Liver (tissue), 9 donors: ENCODE results near the gene AGBL4. TPM values are rescaled to one million over a fixed set of nuclear protein-coding genes. Genes with fewer than 3 reads are reported as not detected.

ENCODE experiments used
- DNase-seq: peaks from one replicate; pipeline ENCODE4 v3.0.0-alpha.2; 2017; ENCODE audit warnings: low spot score
- H3K27ac ChIP-seq, 2 donors: one replicate each; pipeline ENCODE4 v1.7.0; 2013; ENCODE audit warnings: inconsistent platforms in 2 of 2, low read length in 2 of 2, control low read depth in 1 of 2, low read depth in 1 of 2, mild to moderate bottlenecking in 1 of 2
- H3K27me3 ChIP-seq, 4 donors: one replicate each; pipeline versions ENCODE4 v1.6.1 to v1.7.0; 2013; ENCODE audit warnings: low read length in 3 of 4, inconsistent platforms in 1 of 4, mild to moderate bottlenecking in 1 of 4, moderate library complexity in 1 of 4; ENCODE audit not compliant: control insufficient read depth in 4 of 4, insufficient read depth in 4 of 4
- H3K36me3 ChIP-seq, 4 donors: one replicate each; pipeline versions ENCODE4 v1.6.1 to v1.7.0; 2013; ENCODE audit warnings: low read length in 3 of 4, mild to moderate bottlenecking in 3 of 4, low read depth in 1 of 4, moderate library complexity in 1 of 4; ENCODE audit not compliant: control insufficient read depth in 4 of 4, insufficient read depth in 3 of 4
- H3K4me1 ChIP-seq, 4 donors: one replicate each; pipeline versions ENCODE4 v1.6.1 to v1.7.0; 2013; ENCODE audit warnings: low read length in 3 of 4, mild to moderate bottlenecking in 3 of 4, moderate library complexity in 1 of 4; ENCODE audit not compliant: control insufficient read depth in 4 of 4, insufficient read depth in 4 of 4
- H3K4me3 ChIP-seq, 3 donors: one replicate each; pipeline versions ENCODE4 v1.6.1 to v1.7.0; 2013; ENCODE audit warnings: low read length in 3 of 3, control low read depth in 1 of 3, low read depth in 1 of 3, mild to moderate bottlenecking in 1 of 3
- H3K9ac ChIP-seq, 2 donors: one replicate each; pipeline ENCODE4 v1.7.0; 2013; ENCODE audit warnings: low read length in 2 of 2, mild to moderate bottlenecking in 2 of 2, moderate library complexity in 2 of 2, control low read depth in 1 of 2, low read depth in 1 of 2
- H3K9me3 ChIP-seq, 4 donors: one replicate each; pipeline versions ENCODE4 v1.6.1 to v1.7.0; 2013; ENCODE audit warnings: low read length in 3 of 4; ENCODE audit not compliant: control insufficient read depth in 4 of 4
- EGR1 ChIP-seq, 2 donors: IDR thresholded peaks; 2 replicates each; pipeline ENCODE4 v1.6.1; 2016 to 2018; ENCODE audit warnings: antibody characterized with exemption in 2 of 2, low read depth in 2 of 2
- FOXA1 ChIP-seq: IDR thresholded peaks from 2 replicates; pipeline ENCODE4 v1.6.1; 2016; ENCODE audit warnings: antibody characterized with exemption
- FOXA2 ChIP-seq: IDR thresholded peaks from 2 replicates; pipeline ENCODE4 v1.6.1; 2016; ENCODE audit warnings: antibody characterized with exemption
- GABPA ChIP-seq, 2 donors: IDR thresholded peaks in 1 of 2; conservative IDR thresholded peaks in 1 of 2; 2 replicates each; pipeline ENCODE4 v1.6.1; 2016; ENCODE audit warnings: antibody characterized with exemption in 2 of 2, mild to moderate bottlenecking in 1 of 2, moderate library complexity in 1 of 2
- HNF4A ChIP-seq, 2 donors: conservative IDR thresholded peaks; 2 replicates each; pipeline ENCODE4 v1.6.1; 2016; ENCODE audit warnings: antibody characterized with exemption in 2 of 2, mild to moderate bottlenecking in 2 of 2
- HNF4G ChIP-seq: IDR thresholded peaks from 2 replicates; pipeline ENCODE4 v1.6.1; 2016; ENCODE audit warnings: antibody characterized with exemption
- JUND ChIP-seq, 2 donors: IDR thresholded peaks; 2 replicates each; pipeline ENCODE4 v1.6.1; 2016; ENCODE audit warnings: antibody characterized with exemption in 2 of 2
- MAX ChIP-seq: IDR thresholded peaks from 2 replicates; pipeline ENCODE4 v1.6.1; 2016; ENCODE audit warnings: antibody characterized with exemption
- NR2F2 ChIP-seq: IDR thresholded peaks from 2 replicates; pipeline ENCODE4 v1.6.1; 2016; ENCODE audit warnings: antibody characterized with exemption
- RAD21 ChIP-seq, 2 donors: IDR thresholded peaks; 2 replicates each; pipeline ENCODE4 v1.6.1; 2016; ENCODE audit warnings: antibody characterized with exemption in 2 of 2, mild to moderate bottlenecking in 2 of 2
- RXRA ChIP-seq, 2 donors: IDR thresholded peaks; 2 replicates each; pipeline ENCODE4 v1.6.1; 2017 to 2018; ENCODE audit warnings: antibody characterized with exemption in 2 of 2, mild to moderate bottlenecking in 1 of 2
- SP1 ChIP-seq: IDR thresholded peaks from 2 replicates; pipeline ENCODE4 v1.6.1; 2018; ENCODE audit warnings: antibody characterized with exemption, mild to moderate bottlenecking
- TAF1 ChIP-seq: conservative IDR thresholded peaks from 2 replicates; pipeline ENCODE4 v1.6.1; 2016; ENCODE audit warnings: antibody characterized with exemption, mild to moderate bottlenecking
- YY1 ChIP-seq: IDR thresholded peaks from 2 replicates; pipeline ENCODE4 v1.6.1; 2016; ENCODE audit warnings: antibody characterized with exemption, mild to moderate bottlenecking
- WGBS: extraction: QIAGEN DNeasy Blood & Tissue Kit; methylation state at CpG from one replicate; pipeline ENCODE4 v1.1.7; 2013; 5-methylcytosine and 5-hydroxymethylcytosine counted together
- polyA plus RNA-seq, 2 donors: library from polyadenylated mRNA; stranded (reverse) in 1 of 2; unstranded in 1 of 2; fragments of 200-250 nt in 1 of 2; fragments of >200 nt in 1 of 2; fragmentation: Nextera tagmentation in 1 of 2; extraction: Ambion mirVana in 1 of 2; gene quantifications; one replicate each; pipeline versions ENCODE4 v1.2.1 to v1.2.3, GENCODE V29; 2013 to 2015
- total RNA-seq, 2 donors: library from RNA; depleted of rRNA; stranded (reverse); fragments of >200 nt; gene quantifications; one replicate each; pipeline ENCODE4 v1.2.3, GENCODE V29; 2014
- TF ChIP-seq, protein P1 (sequence below): IDR thresholded peaks from 2 replicates; pipeline ENCODE4 v1.6.1; 2016; ENCODE audit warnings: antibody characterized with exemption
- TF ChIP-seq, protein P2 (sequence below): IDR thresholded peaks from 2 replicates; pipeline ENCODE4 v1.6.1; 2016; ENCODE audit warnings: antibody characterized with exemption, mild to moderate bottlenecking
- TF ChIP-seq, protein P3 (sequence below): IDR thresholded peaks from 2 replicates; pipeline ENCODE4 v1.6.1; 2016; ENCODE audit warnings: antibody characterized with exemption
- TF ChIP-seq, protein P4 (sequence below): fragments of 150-350 bp; IDR thresholded peaks from 2 replicates; pipeline ENCODE4 v1.5.1; 2017; ENCODE audit warnings: improper control_type of control experiment, low read depth, low read length; ENCODE audit not compliant: missing input control
- donor health status: healthy.
- donor health status: healthy.
- donor health status: healthy.
- donor health status: healthy.
- donor health status: healthy.

The AGBL4 gene
- total and polyA plus RNA-seq, 4 donors, result 0.75 to 0.76 TPM; not detected in 2

- no peak for TF ChIP-seq MAX
- no peak for TF ChIP-seq RXRA (IDR thresholded peaks at IDR 0.05)
Measured at GRCh38 chr1:49364676-49365075, 659.1 kb downstream of the AGBL4 start (continued).

GRCh38 chr1:49363628-49364027 is 660.1 kb downstream of the AGBL4 start:
- TF ChIP-seq MAX, result no peak
- no peak for TF ChIP-seq EGR1 (IDR thresholded peaks at IDR 0.05; ENCODE audit: low read depth in 2 of 2)
- TF ChIP-seq, protein P1, sequence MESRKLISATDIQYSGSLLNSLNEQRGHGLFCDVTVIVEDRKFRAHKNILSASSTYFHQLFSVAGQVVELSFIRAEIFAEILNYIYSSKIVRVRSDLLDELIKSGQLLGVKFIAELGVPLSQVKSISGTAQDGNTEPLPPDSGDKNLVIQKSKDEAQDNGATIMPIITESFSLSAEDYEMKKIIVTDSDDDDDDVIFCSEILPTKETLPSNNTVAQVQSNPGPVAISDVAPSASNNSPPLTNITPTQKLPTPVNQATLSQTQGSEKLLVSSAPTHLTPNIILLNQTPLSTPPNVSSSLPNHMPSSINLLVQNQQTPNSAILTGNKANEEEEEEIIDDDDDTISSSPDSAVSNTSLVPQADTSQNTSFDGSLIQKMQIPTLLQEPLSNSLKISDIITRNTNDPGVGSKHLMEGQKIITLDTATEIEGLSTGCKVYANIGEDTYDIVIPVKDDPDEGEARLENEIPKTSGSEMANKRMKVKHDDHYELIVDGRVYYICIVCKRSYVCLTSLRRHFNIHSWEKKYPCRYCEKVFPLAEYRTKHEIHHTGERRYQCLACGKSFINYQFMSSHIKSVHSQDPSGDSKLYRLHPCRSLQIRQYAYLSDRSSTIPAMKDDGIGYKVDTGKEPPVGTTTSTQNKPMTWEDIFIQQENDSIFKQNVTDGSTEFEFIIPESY, result no peak
- TF ChIP-seq, protein P2, sequence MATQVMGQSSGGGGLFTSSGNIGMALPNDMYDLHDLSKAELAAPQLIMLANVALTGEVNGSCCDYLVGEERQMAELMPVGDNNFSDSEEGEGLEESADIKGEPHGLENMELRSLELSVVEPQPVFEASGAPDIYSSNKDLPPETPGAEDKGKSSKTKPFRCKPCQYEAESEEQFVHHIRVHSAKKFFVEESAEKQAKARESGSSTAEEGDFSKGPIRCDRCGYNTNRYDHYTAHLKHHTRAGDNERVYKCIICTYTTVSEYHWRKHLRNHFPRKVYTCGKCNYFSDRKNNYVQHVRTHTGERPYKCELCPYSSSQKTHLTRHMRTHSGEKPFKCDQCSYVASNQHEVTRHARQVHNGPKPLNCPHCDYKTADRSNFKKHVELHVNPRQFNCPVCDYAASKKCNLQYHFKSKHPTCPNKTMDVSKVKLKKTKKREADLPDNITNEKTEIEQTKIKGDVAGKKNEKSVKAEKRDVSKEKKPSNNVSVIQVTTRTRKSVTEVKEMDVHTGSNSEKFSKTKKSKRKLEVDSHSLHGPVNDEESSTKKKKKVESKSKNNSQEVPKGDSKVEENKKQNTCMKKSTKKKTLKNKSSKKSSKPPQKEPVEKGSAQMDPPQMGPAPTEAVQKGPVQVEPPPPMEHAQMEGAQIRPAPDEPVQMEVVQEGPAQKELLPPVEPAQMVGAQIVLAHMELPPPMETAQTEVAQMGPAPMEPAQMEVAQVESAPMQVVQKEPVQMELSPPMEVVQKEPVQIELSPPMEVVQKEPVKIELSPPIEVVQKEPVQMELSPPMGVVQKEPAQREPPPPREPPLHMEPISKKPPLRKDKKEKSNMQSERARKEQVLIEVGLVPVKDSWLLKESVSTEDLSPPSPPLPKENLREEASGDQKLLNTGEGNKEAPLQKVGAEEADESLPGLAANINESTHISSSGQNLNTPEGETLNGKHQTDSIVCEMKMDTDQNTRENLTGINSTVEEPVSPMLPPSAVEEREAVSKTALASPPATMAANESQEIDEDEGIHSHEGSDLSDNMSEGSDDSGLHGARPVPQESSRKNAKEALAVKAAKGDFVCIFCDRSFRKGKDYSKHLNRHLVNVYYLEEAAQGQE, result no peak
- no peak for TF ChIP-seq TAF1
- no peak for TF ChIP-seq HNF4G
- TF ChIP-seq, protein P3, sequence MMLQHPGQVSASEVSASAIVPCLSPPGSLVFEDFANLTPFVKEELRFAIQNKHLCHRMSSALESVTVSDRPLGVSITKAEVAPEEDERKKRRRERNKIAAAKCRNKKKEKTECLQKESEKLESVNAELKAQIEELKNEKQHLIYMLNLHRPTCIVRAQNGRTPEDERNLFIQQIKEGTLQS, result no peak
- no peak for TF ChIP-seq YY1
- TF ChIP-seq, protein P4, sequence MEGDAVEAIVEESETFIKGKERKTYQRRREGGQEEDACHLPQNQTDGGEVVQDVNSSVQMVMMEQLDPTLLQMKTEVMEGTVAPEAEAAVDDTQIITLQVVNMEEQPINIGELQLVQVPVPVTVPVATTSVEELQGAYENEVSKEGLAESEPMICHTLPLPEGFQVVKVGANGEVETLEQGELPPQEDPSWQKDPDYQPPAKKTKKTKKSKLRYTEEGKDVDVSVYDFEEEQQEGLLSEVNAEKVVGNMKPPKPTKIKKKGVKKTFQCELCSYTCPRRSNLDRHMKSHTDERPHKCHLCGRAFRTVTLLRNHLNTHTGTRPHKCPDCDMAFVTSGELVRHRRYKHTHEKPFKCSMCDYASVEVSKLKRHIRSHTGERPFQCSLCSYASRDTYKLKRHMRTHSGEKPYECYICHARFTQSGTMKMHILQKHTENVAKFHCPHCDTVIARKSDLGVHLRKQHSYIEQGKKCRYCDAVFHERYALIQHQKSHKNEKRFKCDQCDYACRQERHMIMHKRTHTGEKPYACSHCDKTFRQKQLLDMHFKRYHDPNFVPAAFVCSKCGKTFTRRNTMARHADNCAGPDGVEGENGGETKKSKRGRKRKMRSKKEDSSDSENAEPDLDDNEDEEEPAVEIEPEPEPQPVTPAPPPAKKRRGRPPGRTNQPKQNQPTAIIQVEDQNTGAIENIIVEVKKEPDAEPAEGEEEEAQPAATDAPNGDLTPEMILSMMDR, result no peak
- TF ChIP-seq GABPA (IDR thresholded peaks at IDR 0.05 in 1 of 2, conservative IDR thresholded peaks at IDR 0.05 in 1 of 2), result no peak
- TF ChIP-seq SP1, result no peak
- no peak for TF ChIP-seq RAD21 (IDR thresholded peaks at IDR 0.05)
- no peak for TF ChIP-seq HNF4A (conservative IDR thresholded peaks at IDR 0.05)
- no peak for TF ChIP-seq RXRA (IDR thresholded peaks at IDR 0.05)
- TF ChIP-seq NR2F2, result no peak
- no peak for TF ChIP-seq JUND (IDR thresholded peaks at IDR 0.05)
- TF ChIP-seq FOXA2, result no peak
- no peak for TF ChIP-seq FOXA1
- Histone ChIP-seq H3K4me1 (no peaks in the 10 kb centered on the region), H3K27ac (no peak overlapping the region), H3K9ac (no peak overlapping the region), H3K4me3 (no peak overlapping the region), H3K27me3 (no peaks in the 10 kb centered on the region), H3K9me3 (no peaks in the 10 kb centered on the region), H3K36me3 (no peaks in the 10 kb centered on the region)
- DNase-seq, result no peak
- WGBS, result 51% methylated on average over 1 of the region's 1 CpG
